ENCODE results near the gene CUL3.
"Not testable (repeated sequence)": the region's sequence is repeated elsewhere in the genome, so short reads cannot be mapped to it uniquely, and the experiment has no call there.

- TF ChIP-seq CTCF (conservative IDR thresholded peaks at IDR 0.05 in 1 of 2, IDR thresholded peaks at IDR 0.05 in 1 of 2; ENCODE audit: extremely low read depth in 1 of 2, insufficient read depth in 1 of 2, low read depth in 1 of 2, low read length in 2 of 2); EZH2 (IDR thresholded peaks at IDR 0.05; ENCODE audit: borderline replicate concordance, low read length): not testable (repeated sequence)
Measured at GRCh38 chr2:224487940-224488339, 97.2 kb downstream of the CUL3 start.

Measured in mammary epithelial cell (primary cell).